HG03103 (cell line): ENCODE measurements around the gene DUSP28.
"Not testable (repeated sequence)": the region's sequence is repeated elsewhere in the genome, so short reads cannot be mapped to it uniquely, and the experiment has no call there.

Experiments
- ATAC-seq: cut with Tn5 transposase; IDR thresholded peaks from one replicate; pipeline ENCODE4 v1.9.1; 2021; ENCODE audit warnings: low read depth; ENCODE audit not compliant: unreplicated experiment

The DUSP28 gene

DNA sequence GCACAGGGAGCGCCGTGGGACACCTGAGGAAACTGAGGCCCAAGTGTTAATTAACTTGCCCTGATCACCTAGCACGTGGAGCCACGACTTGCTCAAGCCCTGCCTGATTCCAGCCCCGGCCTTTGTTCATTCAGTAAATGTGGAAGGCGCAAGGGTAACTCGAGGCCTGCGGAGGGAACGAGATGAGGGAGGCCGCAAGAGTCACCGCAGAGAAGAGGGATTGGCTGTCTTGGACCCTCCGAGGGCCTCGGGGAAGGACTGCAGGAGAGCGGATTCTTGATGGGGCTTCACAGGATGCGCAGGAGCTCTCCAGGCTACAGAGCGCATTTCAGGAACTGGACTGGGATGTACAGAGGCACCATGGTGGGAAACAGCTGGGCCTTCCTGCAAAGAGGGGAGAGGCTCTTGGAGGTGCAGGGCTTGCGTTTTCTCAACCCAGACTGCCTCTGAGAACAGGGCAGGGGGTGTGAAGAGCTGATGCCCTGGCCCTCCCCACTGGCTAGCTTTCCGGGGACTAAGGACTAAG lies 1.9 kb upstream of the DUSP28 start:
- no peak for ATAC-seq

DNA sequence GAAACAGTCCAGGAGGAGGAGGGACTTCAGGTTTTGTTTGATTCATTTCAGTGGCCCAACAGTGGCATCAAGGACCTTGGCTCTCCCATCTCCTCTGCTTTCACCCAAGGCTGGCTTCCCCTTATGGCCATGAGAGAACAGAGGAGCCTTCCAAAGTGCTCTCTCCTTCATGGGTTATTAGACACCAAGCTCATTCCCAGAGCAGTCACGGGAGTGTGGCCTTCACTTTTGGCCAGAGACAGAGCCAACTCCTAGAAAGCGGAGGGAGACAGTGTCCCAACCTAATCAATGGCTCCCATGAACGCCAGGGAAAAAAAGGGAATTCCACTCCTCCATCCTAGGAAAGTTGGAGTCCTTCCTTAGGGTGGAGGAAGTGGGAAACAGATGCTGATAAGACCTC lies 871 bp upstream of the DUSP28 start:
- ATAC-seq = no peak

DNA sequence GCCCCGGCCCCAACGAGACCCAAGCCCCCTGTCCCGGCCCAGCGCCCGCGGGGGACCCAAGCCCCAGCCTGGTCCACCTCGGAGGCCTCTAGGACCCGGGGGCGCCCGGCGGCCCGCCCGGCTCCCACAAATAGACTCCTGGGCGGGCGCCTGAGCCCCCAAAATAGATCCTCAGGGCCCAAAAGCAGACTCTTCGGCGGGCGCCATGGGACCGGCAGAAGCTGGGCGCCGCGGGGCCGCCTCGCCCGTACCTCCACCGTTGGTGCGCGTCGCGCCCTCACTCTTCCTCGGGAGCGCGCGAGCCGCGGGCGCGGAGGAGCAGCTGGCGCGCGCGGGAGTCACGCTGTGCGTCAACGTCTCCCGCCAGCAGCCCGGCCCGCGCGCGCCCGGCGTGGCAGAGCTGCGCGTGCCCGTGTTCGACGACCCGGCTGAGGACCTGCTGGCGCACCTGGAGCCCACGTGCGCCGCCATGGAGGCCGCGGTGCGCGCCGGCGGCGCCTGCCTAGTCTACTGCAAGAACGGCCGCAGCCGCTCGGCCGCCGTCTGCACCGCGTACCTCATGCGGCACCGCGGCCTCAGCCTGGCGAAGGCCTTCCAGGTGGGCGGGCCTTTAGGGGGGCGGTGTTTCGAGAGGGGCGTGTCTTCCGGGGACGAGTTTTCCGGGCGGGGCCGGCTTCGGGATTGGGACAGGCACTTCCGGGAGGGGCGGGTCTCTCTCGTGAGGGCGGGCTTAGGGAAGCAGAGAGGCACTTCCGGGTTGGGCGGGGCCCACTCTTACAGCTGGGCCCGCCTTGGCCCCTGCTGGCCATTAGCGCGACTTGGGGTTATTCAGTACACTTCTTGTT lies 545 bp downstream of the DUSP28 start:
- peak; percentile 57 for ATAC-seq

DNA sequence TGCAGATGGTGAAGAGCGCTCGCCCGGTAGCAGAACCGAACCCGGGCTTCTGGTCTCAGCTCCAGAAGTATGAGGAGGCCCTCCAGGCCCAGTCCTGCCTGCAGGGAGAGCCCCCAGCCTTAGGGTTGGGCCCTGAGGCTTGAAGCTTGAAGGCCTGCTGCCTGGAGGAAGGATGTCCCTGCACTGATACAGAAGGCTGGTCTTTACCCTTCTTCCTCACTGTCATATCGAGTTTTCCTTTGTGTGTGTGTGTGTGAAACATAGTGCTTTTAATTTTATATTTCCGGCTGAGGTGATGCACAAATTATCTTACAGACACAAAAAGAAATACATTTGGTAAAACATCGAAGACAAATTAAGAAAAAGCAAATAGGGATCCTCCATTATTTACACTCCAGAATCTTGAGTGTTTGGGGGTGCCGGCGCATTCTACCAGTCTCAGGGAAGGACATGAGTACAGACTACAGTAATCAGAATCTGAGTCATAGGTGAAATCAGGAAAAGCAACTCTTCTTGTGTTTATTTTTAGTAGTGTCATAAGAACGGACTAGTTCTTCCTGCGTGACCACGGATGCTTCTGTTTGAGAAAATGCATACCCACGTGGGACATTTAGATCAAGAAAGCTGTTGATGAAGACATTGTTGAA lies 1.3 kb downstream of the DUSP28 start:
- peak; percentile 1 for ATAC-seq

DNA sequence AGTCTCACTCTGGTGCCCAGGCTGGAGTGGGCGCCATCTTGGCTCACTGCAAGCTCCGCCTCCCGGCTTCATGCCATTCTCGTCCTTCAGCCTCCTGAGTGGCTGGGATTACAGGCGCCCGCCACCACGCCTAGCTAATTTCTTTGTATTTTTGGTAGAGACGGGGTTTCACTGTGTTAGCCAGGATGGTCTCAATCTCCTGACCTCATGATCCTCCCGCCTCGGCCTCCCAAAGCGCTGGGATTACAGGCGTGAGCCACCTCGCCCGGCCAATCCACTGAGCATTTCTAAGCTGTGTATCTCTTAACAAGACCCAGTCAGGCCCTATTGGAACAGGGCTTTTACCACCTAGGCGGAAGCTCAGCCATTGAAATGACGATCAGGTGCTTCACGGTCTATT lies 3.1 kb downstream of the DUSP28 start:
- not testable (repeated sequence) for ATAC-seq

DNA sequence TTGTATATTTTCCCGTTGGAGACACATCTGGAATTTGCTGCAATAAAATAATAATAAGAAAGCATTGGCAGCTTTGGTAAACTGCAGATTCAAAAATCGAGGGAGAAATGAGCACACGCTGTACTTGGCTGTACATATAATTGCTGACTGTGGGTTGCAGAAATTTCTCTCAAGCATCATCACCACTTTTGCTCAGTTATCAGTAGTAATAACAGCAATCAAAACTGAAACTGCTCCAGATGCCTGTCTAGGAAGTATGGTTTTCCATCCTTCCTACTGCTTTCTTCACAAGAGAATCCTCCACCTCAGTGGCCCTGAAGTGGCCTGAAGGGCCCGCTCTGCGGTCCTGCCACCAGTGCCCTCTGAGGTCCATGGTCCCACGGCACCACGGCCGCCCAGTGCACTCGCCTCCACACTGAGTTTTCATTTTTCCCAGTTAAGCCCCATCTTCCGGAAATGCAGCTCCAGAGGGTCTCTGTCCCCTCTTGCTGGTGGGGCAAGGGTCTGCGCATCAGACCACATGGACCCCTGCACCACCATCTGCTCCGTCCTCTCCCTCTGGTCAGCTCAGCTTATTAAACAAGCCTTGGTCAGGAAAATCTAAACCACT lies 3.9 kb downstream of the DUSP28 start:
- no peak for ATAC-seq

DNA sequence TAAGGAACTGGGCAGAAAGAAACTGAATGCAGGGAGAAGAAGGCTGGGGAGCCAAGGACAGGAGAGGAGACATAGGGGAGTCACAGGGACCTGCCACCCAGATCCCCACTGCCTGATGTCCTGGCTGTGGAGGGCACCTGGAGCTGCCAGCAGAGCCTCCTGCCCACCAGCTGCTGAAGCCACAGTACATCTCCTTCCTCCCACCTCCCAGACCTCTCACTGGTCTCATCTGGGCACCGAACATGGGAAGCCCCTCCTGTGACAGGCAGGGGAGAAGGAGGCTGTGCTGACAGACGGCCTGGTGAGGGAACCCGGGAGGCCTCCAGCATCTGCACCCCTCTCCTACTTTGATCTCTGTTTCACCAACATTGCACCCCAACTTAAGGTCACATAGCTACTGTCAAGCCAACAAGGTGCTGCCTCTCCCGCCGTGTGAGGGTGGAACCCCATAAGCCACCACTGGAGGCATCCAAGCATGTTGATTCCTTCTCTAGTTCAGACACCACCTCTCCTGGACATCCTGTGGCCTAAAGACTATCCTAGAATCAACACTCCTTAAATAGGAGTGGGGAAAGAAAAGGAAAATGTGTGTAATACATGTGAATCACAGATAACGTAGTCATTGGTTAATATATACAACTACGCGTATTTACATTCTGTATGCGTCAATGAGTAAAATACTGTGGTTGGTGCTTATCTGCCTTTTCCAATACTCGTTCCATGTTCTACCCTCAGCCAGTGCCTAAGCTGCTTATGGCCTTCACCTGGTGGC lies 4.6 kb downstream of the DUSP28 start:
- ATAC-seq = no peak

DNA sequence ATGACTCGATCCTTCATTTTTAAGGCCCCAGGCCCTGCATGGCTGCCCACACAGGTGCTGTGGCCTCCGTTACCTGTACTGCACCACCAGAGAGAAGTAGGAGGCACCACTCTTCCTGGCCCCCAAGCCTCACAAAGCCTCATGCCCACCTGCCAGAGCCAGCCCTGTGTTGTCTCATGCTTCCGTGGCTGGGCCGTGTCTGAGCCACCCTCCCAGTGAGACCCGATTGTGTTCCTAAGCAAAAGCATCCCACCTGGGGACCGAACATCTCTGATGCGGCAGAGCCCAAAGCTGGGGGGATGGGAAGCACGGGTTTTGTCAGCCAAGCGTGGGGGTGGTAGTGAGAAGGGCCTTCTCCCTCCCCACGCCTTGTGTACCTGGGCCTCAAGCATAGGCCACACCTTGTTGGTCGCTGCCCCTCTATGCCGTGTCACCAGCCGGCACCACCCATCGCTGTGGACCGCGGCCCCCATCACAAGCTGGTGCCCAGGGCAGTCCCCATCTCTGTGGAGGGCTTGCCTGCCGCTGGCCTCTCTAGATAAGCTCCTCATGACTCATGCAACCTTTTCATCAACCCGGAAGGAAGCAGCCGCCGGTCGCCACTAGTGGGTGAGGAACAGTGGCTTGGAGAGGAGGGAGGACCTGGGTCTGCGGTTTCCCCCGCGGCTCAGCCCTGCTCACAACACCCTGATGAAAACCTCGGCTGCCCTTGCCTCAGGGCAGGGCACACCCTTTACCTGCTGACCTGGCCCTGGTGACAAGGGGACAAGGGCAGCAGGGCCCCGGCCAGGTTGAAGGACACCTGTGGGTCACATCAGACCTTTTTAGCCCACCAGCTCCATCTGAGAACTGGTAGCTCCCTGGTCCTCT lies 5.4 kb downstream of the DUSP28 start:
- ATAC-seq = peak; percentile 25

DNA sequence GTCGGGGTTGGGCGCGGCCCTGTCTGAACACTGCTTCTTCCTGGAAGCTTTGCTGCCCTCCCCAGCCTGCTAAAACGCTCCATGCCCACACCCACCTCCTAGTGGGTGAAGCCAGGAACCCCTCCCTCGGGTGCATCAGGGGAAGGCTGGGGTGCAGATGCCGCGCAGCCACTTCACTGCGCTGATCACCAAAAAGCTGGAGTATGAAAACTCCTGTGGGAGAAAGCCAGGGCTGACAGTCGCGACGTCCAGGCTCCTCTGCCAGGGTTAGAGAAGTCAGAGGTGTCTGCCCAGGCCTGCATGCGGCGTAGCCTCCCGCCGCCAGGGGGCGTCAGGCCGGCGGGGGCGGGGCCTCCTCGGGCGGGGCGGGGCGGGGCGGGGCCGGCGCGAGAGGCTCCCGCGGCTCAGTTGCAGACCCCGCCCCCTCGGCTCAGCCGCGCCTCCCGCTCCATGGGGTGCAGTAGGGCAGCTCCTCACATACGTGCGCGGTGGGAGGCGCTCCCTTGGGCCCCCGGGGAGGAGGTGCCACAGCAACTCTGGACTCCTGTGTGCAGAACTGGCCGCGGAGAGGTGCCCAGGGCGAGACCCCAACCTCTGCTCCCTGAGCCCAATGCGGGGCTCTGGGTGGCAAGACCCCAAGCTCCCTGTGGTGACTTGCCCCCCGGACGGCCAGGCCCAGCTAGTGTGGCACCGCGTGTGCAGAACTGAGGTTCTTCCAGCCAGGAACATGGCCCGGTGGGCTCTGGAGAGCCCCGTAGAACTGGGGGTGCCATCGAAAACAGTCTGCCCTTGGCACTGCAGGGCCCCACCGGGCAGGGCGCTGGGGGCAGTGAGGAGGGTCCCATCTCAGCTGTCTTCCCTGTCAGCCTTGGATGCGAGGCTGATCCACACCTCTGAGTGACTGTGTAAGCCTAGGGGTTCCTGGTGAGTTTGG lies 6.3 kb downstream of the DUSP28 start:
- peak; percentile 43 for ATAC-seq

DNA sequence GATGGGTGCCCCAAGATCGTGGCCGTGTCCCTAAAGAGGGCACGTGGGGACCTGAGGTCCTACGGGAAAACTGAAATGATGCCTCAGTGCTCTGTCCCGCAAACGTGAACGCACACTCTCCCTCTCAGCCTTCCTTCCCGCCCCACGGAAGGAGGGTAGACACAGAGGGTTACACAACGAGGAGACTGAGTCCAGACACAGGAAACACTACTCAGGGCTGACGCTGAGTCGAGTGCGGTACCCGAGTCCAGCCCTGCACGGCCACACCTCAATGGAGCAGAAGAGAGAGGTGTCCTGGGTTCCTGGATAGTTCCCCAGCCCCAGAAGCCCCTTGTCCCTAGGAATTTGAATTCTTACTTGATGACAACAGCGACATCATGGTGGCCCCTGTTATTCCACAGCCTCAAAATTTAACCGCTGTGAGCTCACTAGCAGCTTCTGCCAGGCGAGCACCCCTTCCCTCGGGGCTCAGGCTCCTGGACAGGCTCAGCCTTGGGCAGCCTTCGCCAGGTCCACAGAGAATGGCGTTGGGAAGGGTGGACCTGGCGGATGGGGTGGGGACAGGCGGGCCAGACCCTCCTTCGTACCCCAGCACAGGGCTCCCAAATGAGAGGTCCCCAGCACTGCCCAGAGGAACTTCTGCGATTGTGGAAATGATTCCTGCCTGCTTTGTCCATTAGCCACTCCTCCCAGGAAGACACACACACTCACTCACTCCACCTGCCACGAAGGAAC lies 7.1 kb downstream of the DUSP28 start:
- no peak for ATAC-seq

DNA sequence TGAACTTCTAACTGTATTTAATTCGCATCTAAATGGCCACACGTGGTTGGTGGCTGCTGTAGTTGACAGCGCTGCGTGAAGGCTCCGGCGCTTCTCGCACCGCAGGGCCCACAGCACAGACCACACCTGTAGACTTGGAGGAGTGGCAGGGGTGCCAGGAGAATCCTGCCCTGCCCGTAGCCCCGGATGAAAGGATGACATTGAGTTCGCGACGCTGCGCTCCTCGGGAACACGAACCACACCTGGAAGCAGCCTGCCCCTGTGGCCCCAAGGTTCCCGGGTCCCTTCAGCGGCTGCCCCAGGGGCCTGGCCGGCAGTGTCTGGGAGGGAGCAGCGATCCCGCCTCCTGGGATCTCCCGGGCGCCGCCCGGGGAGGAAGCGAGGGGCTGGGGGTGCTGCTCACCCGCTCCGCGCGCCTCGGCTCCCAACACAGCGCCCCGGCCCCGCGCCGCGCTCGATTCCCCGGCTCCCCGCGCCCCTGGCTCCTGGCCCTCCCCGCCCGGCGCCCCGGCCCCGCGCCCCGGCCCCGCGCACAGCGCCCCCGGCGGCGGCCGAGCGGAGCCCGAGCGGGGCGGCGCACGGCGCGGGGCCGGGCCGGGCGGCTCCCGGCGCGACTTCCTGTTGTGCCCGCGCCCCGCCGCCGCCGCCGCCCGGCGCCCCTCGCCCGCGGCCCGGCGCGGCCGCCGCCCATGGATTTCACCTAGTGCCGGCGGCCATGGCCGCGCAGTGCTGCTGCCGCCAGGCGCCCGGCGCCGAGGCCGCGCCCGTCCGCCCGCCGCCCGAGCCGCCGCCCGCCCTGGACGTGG lies 7.9 kb downstream of the DUSP28 start, which contains the start of gene RNPEPL1:
RNPEPL1 (plus strand) TSS at position 613 of the 806 bp plus-strand sequence; CDS start at position 716, 103 bp downstream.
- ATAC-seq = peak; percentile 29

DNA sequence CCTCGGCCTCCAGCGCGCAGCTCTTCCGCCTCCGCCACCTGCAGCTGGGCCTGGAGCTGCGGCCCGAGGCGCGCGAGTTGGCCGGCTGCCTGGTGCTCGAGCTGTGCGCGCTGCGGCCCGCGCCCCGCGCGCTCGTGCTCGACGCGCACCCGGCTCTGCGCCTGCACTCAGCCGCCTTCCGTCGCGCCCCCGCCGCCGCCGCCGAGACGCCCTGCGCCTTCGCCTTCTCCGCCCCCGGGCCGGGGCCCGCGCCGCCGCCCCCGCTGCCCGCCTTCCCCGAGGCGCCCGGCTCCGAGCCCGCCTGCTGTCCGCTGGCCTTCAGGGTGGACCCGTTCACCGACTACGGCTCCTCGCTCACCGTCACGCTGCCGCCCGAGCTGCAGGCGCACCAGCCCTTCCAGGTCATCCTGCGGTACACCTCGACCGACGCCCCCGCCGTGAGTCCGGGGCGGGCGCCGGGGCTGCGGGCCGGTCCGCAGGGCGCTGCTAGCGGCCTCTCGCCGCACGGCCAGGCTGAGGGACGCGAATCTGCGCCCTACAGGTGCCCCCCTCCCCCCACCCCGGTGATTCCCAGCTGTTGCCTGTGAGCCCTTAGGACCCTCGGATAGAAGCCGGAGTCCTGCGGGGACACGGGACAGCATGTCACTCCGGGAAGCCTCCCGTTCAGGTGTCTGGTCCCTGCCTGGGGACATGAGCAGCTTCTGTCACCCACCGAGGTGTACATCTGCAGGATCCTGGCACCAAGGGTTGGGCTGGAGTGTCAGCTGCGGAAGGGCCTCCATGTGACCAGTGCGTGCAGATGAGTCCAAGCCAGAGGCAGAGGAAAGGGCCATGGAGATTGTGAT lies 8.7 kb downstream of the DUSP28 start:
- ATAC-seq = peak; percentile 20

DNA sequence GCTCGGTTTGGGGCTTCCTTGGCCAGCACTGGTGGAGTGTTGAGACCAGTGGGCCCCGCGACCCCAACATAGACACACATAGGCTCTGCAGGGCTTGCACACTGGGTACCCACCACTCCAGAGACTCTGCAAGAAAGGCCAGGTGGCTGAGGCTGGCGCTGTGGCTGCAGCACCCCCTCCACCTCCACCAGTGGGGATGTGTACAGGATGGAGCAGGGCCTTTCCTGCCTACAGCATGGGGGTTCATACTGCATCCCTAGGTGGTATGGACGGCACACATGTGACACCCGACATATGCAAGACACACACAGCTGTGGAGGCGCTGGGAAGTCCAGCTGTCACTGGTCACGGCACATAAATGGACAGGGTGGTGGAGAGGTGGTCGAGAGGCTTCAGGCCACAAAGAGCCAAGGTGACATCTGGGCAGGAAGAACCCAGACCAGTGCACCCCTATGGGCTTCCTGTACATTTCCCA lies 9.4 kb downstream of the DUSP28 start:
- no peak for ATAC-seq

DNA sequence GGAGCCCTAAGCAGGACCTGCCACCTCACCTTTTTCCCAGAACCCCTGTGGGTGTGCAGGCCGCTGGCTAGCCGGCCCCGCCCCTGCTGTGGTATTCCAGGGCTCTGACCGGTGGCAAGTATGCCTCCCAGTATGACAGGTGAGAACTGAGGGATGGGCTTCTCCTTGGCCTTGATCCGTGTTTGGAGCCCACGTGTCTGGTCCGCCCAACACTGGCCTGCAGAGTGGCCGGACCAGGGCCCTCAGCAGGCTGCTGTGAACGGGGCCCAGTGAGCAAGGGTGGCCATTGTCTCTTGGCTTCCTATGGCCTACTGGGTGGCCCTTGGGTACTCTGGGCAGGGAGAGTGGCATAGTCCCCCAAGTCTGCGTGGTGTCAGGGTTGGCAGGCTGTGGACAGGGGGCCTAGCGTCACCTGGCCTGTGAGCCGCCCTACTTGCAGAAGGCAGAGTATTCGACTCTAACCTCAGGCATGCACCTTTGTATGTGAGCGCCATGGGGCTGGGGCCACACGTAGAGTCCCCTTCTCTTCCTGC lies 9.9 kb downstream of the DUSP28 start:
- no peak for ATAC-seq

DNA sequence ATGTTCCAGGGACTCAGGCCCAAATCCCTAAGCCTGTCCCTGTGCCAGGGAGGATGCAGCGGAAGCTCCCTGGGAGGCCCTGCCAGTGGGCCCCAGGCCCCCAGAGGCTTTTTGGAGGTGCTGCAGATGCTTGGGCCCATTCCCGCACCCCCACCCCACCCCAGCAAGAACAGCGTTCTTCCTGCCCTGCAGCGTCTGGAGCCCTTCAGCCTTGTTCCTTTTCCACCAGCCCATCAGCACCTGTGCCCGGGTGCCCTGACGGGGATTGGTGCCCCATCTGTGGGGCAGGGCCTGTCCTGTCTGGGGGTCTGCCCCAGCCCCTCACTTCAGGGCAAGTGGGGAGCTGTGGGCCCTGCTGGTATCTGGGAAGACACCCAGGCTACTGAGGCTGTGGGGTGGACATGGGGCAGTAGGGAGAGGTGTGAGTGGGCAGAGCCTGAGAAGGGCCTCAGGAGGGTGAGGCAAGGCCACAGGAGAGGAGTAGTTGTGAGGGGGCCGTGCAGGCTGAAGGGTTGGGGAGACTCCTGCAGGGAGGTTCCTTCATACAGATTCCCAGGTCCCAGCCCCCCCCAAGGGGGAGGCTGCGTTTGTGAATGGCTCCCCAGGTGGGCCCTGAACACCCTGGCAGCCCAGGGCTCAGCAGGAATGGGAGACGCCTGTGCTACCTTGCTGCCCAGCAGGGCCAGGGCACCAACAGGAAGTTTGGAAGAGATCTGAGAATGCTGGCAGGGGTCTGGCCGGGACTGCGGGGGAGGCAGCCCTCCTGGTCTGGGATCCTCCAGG lies 10.6 kb downstream of the DUSP28 start:
- ATAC-seq = no peak
